NCI-H1092 treated with DMSO at 0.1 percent for 48 hours (cell line): ENCODE measurements around the gene TXN2.
"Not testable (repeated sequence)": the region's sequence is repeated elsewhere in the genome, so short reads cannot be mapped to it uniquely, and the experiment has no call there.

ENCODE experiments used
- DNase-seq: peaks from one replicate; lab custom pipeline; 2025; lab: John Stamatoyannopoulos, UW

TXN2 gene

DNA sequence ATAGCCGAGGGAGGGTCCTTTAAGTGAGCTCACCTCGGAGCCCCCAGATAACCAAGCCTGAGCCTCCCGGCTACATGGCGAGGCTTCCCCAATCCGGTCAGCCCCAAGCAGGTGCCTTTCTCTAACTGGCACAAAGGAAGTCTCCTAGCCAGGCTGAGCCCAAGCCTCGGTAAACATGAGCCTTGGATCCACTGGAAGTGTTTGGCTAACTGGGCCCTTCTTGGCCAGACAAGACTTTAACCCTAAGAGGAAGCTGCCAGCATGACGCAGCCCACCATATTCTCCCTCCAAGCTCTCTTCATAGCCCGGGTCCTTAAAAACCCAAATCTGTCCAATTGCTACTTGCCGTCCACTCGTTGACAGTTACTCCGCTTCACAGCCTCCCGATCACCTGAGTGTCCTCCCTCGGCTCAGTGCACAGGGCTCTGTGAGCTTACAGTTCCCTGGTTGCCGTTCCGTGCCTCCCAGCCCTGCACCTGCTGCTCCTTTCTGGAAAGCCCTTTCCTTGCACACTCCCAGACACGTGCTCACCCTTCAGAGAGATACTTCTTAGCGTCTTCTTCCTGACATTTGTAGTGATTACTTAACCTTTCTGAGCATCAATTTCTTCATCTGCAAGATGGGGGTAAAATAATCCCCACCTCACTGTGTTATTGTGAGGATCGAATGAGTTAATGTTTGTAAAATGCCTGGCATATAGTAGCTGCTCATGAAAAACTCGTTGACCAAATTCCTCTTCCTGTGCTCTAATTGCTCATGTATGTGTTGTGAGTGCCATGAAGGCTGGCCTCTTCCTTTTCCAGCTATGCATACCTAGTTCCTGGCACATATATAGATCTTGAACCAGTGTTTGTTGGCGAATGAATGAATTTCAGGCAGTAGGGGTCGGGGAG lies 25.6 kb downstream of the TXN2 start:
- peak; percentile 62 for DNase-seq

DNA sequence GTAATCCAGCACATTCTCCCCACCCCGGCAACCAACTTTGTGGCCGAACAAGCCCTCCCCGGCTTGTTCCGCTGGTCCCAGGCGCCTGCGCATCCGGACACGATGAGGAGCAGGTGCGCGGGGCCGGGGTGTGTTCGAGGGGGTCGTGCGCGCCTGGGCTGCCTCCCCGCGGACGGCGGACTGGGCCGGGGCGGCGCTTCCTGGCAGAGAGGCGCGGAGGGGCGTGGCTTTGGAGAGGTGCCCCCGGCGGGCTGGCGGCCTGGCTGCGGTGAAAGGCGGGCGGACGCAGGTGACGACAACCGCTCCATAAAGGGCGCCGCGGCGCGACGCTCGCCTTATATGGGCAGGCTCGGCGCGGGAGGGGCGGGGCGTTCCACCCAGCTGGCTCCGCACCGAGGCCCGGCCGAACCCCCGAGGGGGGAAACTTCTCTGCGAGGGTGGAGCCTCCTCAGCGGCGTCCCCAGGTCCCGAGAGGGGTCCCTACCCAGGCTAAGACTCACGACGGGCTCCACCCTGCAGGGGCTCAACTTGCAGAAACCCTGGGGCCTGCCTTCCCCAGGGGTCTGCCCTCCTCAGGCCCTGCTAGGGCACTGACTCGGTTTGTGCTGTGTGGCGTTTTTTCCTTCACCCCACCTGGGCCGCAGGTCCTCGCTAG lies 26.4 kb downstream of the TXN2 start:
- DNase-seq: peak; percentile 96

DNA sequence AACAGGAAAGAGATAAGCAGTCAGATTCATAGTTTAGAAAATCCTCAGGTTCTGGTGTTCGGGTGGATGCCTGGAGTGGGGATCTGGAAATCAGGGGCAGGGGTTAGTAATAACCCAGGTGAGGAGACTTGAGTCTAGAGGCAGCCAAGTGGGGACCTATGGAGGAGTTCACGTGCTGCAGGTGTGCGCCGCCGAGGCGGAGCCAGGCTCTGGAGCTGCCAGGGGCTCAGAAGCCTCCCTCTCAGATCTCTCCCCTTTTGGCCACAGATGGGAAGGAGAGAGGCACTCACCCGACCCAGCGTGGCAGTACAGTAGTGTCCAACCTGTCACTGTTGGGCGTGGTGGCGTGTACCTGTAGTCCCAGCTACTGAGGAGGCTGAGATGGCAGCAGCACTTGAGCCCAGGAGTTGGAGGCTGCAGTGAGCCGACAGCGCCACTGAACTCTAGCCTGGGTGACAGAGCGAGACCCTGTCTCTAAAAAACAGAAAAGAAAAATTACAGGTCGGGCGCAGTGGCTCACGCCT lies 27.5 kb downstream of the TXN2 start:
- DNase-seq: no peak

DNA sequence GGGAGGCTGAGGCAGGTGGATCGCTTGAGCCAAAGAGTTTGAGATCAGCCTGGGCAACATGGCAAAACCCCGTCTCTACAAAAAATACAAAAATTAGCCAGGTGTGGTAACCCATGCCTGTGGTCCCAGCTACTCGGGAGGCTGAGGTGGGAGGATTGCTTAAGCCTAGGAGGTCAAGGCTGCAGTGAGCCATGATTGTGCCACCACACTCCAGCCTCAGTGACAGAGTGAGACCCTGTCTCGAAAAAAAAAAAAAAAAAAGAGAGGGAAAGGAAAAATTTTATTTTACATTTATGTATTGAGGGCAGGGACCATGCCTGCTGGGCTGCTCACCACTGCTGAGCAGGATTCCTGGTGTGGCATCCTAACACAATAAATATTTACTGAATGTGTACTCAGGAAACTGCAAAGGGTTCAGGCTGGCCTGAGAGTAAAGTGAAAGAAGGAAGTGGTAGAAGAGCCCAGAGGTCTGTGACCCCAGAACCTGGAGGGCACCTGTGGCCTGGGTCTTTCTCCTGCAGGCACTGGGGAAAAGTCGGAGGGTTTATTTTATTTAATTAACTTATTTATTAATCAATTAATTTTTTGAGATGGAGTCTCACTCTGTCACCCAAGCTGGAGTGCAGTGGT lies 28.3 kb downstream of the TXN2 start:
- DNase-seq: not testable (repeated sequence)

DNA sequence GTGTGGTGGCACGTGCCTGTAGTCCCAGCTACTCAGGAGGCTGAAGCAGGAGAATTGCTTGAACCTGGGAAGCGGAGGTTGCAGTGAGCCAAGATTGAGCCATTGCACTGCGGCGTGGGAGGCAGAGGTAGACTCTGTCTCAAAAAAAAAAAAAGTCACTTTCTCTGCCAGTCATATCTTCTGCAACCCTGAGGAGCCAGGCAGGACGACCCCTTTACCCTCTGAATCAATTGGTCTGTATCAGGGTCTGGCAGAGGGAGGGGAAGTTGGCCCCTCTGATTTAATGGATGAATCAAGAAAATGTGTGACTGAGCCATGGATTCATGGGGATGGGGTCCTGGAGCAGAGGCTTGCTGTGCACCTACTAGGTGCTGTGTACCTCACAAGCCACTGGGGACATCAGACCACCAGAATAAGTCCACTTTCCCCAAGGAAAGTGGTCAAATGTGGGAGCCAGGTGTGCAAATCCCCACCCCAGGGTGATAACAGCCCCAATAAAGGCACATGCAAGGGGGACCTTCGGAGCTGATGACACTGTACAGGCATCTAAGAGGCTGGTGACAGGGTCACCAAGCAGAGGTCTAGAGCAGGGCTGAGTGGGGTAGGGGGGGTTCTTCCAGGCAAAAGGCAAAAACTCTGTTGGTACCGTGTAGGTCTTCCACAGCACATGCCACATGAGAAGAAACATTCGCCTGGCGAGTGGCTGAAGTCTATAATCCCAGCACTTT lies 29.0 kb downstream of the TXN2 start:
- DNase-seq: no peak

DNA sequence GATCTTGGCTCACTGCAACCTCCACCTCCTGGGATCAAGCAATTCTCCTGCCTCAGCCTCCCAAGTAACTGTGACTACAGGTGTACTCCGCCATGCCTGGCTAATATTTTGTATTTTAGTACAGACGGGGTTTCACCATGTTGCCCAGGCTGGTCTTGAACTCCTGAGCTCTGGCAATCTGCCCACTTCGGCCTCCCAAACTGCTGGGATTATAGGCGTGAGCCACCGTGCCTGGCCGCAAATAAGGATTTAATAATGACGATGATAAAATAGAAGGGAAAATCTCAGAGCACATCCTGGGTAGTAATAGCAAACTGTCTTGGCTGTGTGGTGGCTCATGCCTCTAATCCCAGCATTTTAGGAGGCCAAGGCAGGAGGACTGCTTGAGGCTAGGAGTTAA lies 30.5 kb downstream of the TXN2 start:
- DNase-seq: not testable (repeated sequence)

DNA sequence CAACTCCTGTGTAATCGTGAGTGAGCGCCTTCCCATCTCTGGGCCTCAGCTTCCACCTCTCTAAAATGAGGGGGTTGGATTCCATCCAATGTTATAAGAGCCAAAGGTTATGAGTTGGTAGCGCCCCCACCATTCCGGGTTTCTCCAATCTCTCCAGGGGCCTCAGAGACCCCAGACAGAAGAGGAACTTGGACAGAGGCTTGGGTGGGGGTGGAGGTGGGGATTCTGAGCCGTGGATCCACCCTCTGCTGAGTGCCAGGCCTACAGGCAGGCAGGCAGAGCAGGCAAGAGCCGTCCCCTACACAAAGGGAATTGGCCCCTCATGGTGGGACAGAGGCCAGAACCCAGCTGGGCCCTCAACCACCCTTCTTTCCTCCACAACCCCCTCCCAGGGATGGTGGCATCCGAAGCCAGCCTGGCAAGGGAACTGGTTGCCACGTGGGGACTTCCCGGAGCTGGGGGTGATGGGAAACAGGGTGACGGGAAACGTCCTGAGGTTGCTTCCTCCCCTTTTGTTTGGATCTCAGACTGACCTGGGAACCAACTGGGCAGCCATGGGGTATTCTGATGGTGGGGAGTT lies 31.8 kb downstream of the TXN2 start:
- DNase-seq: no peak

DNA sequence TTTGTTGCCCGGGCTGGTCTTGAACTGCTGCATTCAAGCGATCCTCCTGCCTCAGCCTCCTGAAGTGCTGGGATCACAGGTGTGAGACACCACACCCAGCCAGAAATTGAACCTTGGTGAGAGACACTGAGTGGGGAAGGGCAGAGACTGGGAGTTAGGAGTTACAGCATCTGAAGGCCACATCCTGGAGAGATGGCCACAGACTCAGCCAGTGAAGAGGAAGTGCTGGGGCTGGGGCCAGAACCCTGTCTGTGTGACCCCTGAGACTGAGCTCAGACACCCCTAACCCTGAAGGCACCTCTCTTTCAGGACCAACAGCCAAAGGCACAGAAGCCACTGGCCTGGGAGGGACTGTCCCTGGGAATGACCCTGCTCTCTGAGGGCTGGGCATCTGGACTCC lies 33.8 kb downstream of the TXN2 start:
- no peak for DNase-seq

DNA sequence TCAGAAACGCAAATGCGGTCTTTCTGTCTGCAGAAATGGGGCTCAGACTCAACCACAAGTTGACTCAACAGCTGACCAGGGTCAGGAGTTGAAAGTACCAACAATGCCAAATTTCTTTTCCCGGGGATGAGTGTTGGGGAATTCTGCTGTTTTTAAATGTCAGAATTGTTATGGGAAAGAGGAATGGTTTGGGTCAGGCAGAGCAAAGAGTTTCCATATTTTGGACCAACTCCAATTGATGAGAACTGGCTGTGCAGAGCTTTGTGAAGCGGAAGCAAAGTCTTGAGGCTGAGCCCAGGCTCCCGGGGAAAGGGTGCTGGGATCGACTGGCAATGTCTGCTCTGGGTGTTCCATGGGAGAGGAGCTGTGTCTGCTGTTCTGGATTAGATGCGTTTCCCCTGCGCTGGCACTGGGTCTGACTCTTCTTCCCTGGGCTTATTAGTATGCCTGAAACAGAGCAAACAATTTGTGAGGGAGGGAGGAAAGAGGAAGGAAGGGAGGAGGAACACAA lies 36.2 kb downstream of the TXN2 start:
- DNase-seq: no peak

DNA sequence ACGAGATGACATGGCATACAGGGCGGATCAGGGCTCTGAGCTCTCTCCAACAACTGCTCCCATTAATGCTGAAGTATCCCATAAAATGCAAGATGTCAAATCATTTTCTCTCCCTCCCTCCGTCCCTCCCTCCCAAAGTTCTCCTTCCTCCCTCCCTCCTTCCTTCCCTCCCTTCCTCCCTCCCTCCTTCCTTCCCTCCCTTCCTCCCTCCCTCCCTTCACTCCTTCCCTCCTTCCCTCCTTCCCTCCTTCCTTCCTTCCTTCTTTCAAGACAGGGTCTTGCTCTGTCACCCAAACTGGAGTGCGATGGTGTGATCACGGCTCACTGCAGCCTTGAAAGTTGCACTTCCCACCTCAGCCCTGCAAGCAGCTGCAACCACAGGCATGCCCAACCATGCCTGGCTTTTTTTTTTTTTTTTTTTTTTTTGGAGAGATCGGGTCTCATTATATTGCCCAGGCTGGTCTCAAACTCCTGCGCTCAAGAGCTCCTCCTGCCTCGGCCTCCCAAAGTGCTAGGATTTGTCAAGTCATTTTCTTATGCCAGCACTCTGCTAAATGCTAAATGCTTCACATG lies 38.2 kb downstream of the TXN2 start:
- DNase-seq: no peak

DNA sequence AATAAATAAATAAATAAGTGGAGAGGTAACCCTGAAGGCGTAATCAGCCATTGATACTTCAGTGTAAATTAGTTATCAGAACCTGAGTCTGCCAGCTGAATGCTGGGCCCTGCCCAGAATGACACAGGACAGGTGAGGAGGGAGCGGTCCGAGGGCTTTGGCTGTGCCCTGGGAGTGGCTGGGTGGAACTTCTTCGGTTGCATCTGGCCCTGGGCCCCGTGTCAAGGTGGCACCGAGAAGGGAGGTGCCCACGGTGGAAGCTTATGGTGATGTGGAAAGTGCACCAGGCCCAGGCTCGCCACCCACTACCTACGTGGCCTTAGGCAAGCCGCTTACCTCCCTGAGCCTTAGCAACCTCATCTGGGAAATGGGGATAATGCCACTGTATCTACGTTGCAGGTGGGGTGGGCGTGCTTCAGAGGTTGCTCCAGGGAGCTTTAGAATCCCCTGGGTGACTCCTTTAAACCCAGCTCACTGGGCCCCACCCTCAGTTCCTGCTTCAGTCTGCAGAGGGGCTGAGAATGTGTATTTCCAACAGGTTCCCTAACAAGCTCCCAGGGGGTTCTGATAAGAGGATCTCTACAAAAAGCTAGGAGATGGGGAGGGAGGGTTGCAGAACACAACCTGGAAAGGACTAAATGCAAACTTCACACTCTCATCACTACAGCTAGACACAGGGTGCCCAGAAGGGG lies 38.8 kb downstream of the TXN2 start:
- no peak for DNase-seq

DNA sequence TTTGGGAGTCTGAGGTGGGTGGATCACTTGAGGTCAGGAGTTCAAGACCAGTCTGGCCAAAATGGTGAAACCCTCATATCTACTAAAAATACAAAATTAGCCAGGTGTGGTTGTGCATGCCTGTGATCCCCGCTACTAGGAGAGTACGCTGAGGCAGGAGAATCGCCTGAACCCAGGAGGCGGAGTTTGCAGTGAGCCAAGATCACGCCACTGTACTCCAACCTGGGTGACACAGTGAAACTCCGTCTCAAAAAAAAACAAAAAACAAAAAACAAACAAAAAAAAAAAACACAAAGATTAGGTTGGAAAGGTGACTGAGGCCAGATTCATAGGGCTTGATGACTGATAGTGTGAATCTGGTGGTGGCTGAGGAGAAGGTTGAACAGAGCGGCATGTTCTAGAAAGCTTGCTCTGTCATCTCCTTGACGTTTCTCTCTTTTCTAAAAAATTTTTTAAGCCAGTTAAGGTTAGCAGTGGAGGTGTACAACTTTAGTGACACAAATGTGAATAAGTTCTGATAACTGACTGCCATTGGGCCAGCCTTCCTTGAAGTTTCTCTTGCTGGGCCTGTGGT lies 40.9 kb downstream of the TXN2 start:
- no peak for DNase-seq

DNA sequence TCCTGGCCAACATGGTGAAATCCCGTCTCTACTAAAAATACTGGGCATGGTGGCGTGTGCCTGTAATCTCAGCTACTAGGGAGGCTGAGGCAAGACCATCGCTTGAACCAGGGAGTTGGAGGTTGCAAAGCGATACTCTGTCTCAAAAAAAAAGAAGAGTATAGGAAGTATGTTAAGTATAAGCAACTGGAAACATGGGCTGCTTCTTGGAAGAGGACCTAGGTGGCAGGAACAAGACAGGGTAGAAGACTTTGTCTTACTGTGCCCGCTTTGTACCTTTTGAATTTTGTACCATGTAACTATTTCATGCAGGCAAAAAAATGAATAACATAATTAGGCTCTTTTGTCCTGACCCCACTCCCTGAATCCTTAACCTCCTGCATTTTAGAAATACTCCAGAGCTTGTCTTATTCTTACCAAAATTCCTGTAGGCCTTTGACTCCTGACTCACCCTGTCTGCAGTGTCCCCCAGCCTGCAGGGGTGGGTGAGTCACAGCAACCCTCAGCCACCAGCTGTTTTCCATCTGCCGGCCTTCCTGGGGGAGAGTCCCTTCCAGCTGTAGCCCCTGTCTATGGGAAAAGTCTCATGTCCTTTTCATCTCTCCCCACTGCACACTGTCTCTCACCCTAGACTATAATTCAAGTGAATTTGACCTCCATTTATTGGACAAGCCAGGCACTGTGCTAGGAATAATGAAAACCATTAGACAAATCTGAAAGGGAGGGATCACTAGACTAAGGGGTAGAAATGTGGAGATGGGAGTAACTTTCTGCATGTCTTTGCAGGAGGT lies 41.8 kb downstream of the TXN2 start:
- DNase-seq: no peak

DNA sequence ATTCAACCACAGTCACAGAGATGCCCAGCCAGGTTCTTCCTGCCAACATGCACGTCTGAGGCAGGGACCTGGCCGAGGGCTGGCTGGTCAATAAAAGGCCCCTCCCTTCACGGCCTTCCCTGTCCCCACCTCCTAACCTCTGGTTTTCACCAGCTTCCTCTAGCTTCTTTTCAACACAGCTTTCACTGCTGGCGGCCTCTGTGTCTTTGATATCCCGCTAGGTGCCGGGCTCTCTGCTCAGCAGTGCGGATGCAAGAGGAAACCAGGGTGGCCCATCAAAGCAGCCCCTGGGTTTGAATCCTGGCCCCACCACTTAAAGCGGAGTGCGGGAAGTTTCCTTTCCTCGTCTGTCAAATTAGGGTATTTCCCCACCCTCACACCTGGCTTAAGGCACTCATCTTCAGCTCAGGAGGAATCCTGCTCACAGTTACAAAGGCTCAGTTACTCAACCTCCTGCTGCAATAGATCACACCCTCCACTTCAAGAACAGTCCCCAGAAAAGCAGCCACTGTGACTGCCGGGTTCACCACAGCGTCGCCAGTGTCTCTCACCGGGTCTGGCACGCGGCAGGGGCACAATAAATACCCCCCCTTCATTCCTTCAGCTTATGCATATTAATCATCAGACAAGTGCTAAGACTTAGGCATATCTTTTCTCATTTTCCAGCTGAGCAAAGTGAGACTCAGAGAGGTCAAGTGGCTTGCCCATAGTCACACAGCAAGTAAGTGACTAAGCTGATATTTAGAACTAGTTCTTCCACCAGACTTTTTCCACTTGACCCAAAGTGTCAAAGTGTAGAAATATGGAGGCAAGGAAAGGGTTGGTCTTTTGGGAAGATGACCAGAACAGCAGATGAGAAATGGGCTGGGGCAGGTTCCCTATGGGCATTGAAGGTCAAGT lies 45.7 kb downstream of the TXN2 start:
- peak; percentile 62 for DNase-seq

DNA sequence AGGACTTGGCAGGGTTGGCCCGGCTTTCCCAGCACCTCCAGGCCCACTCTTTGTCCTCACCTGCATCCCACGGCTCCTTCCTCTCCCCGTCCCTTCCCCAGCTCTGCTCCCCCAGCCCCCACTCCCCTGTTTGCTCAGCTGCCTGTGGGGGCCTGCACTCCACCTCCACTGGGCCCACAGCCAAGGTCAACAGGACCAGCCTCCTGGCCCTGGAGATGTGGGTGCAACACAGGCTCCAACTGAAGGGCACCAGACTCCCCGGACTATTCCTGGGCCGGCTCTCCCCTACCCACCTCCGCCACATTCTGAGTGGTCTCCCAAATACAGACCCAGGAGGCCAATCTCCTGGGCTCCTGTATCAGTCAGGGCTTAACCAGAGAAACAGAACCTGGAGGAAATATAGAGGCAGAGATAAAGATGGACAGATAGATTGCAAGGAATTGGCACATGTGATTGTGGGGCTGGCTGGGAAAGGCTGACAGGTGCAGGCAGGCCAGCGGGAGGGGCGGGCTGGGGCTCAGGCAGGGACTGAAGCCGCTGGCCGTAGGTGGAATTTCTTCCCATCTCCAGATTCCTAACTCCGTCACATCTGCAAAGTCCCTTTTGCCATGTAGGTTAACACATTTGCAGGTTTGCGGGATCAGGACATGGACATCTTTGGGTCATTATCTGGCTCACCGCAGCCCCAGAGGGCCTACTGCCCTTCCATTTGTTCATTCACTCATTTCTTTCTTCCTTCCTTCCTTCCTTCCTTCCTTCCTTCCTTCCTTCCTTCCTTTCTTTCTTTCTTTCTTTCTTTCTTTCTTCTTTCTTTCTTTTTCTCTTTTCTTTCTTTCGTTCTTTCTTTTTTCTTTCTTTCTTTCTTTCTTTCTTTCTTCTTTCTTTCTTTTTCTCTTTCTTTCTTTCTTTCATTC lies 47.9 kb downstream of the TXN2 start:
- DNase-seq: peak; percentile 98

DNA sequence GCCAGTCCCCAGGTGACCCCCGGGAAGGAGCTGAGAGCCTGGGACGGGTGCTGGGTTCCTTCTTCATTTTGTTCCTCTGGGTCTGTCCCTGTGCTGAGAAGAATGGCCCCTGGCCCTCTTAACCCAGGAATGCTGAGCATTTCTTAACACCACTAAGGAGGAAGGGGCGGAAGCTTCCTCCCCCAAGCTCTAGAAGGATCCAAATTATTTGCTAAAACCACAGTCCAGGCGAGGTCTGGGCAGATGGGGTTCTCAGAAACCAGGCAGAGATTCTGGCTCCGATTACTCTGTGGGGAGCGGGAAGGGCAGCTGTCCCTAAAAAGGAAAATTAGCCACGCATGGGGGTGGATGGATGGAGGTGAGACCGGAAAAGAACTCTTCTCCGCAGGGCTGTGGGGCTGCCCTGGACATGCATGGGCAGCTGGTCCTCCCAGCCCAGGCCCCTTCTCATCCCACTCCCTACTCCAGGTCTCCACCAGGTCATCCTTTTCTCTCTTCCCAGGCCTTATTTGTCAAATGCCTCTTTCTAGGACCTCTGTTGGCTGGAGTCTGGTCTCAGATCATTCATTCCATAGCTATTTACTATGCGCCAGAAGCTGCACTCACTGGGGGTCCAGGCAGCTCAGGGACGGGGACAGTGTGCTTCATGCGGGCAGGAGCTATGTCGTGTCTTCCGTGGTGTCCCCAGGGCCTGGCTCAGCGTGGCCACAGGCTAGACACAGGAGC lies 48.7 kb downstream of the TXN2 start:
- DNase-seq: no peak

DNA sequence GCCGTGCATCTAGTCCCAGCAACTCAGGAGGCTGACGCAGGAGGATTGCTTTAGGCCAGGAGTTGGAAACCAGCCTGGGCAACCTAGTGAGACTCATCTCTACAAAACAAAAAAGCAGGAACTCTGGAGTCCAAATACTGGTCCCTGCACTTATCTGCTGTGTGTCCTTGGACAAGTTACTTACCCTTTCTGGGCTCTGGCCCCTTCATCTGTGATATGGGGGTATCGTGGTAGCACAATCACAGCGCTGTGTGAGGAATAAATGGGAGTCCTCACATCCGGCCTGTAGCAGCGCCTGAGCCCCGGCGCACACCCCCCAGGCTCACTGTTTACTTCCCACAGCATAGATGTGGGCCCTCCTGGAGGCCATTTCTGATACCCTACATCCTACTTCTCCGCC lies 49.5 kb downstream of the TXN2 start:
- DNase-seq: no peak
